ENCODE measurements around the gene RMI1.

- no peak for TF ChIP-seq CTCF (optimal IDR thresholded peaks at IDR 0.05 in 1 of 3, IDR thresholded peaks at IDR 0.05 in 1 of 3, conservative IDR thresholded peaks at IDR 0.05 in 1 of 3; ENCODE audit: extremely low read depth in 1 of 3, insufficient read depth in 2 of 3, low read length in 3 of 3)
- TF ChIP-seq EZH2 (IDR thresholded peaks at IDR 0.05; ENCODE audit: low read length): no peak
Measured at GRCh38 chr9:83972286-83972685, 8.3 kb upstream of the RMI1 start.

Data from keratinocyte (primary cell).